K562 (cell line): ENCODE measurements around the gene RBM3. TPM values are rescaled to one million over a fixed set of nuclear protein-coding genes. Genes with fewer than 3 reads are reported as not detected.

ENCODE experiments used
- BRCA1 ChIP-seq, 2 experiments: fragments of 450-650 bp in 1 of 2; sonication (generic) in 1 of 2; formaldehyde crosslinking in 1 of 2; IDR thresholded peaks; 2 replicates each; pipeline versions ENCODE4 v1.5.0 to v1.6.1; 2017 to 2020; ENCODE audit warnings: mild to moderate bottlenecking in 1 of 2, missing genetic modification reagents in 1 of 2
- CBX8 ChIP-seq: fragments of 200-600 bp; sonication (generic); IDR thresholded peaks from 2 replicates; pipeline ENCODE4 v1.6.1; 2012; ENCODE audit warnings: borderline replicate concordance, mixed run types, low read depth, mild to moderate bottlenecking, moderate library complexity, mixed read lengths, low read length, control low read depth, inconsistent platforms; ENCODE audit not compliant: poor library complexity, severe bottlenecking; ENCODE audit errors: extremely low read depth
- NCOA4 ChIP-seq: fragments of 450-650 bp; IDR thresholded peaks from 2 replicates; pipeline ENCODE4 v1.6.1; 2018; ENCODE audit warnings: mild to moderate bottlenecking; ENCODE audit not compliant: partially characterized antibody
- POLR2G ChIP-seq: fragments of 200-400 bp; formaldehyde crosslinking; IDR thresholded peaks from 2 replicates; pipeline ENCODE4 v1.6.1; 2017; ENCODE audit warnings: low read depth, mild to moderate bottlenecking, antibody characterized with exemption, low read length, moderate library complexity
- SREBF2 ChIP-seq: sonication (generic); formaldehyde crosslinking; IDR thresholded peaks from 2 replicates; pipeline ENCODE4 v1.4.0; 2020; ENCODE audit warnings: mild to moderate bottlenecking, missing genetic modification reagents
- TAF1 ChIP-seq: IDR thresholded peaks from 2 replicates; pipeline ENCODE4 v1.6.1; 2011; ENCODE audit warnings: mild to moderate bottlenecking, low read length, moderate library complexity; ENCODE audit not compliant: insufficient read depth, control insufficient read depth, severe bottlenecking; ENCODE audit errors: extremely low read depth
- UBTF ChIP-seq, 2 experiments: IDR thresholded peaks; 2 replicates each; pipeline ENCODE4 v1.6.1; 2012; ENCODE audit warnings: improper control_type of control experiment in 2 of 2, low read depth in 2 of 2, low read length in 2 of 2, borderline replicate concordance in 1 of 2
- USF2 ChIP-seq: sonication (generic); formaldehyde crosslinking; IDR thresholded peaks from 2 replicates; pipeline ENCODE4 v1.5.0; 2020; ENCODE audit warnings: missing genetic modification reagents
- ZNF224 ChIP-seq: sonication (generic); formaldehyde crosslinking; IDR thresholded peaks from 2 replicates; pipeline ENCODE4 v1.8.0; 2022; ENCODE audit warnings: mild to moderate bottlenecking, missing genetic modification reagents
- ZNF384 ChIP-seq: IDR thresholded peaks from 2 replicates; pipeline ENCODE4 v1.6.1; 2012; ENCODE audit warnings: low read depth, low read length, improper control_type of control experiment
- ZNF785 ChIP-seq: fragments of 250-450 bp; sonication (Bioruptor Pico); IDR thresholded peaks from 2 replicates; pipeline ENCODE4 v1.4.0; 2020; ENCODE audit warnings: mild to moderate bottlenecking
- polyA plus RNA-seq, 8 experiments: library from polyadenylated mRNA; depleted of rRNA in 4 of 8; stranded (reverse) in 5 of 8; unstranded in 3 of 8; fragments of >200 nt; fragmentation: Nextera tagmentation in 2 of 8; fragmentation: Illumina TruSeq in 1 of 8; extraction: Ambion mirVana in 2 of 8; extraction: Trizol in 1 of 8; gene quantifications; 2 replicates each; pipeline versions ENCODE4 v1.2.1 to v1.2.3, GENCODE V29; 2011 to 2014; ENCODE audit warnings: inconsistent platforms in 1 of 8, missing spikeins in 1 of 8
- total RNA-seq, 7 experiments: library from RNA; depleted of rRNA in 6 of 7; stranded (reverse); fragments of >200 nt in 6 of 7; fragmentation: Illumina TruSeq in 2 of 7; extraction: Trizol in 2 of 7; gene quantifications; 2 replicates each; pipeline versions ENCODE4 v1.2.1 to v1.2.3, GENCODE V29; 2011 to 2021; ENCODE audit warnings: low replicate concordance in 1 of 7
- TF ChIP-seq, protein P1 (sequence below): fragments of 250-450 bp; sonication (Bioruptor Pico); IDR thresholded peaks from 2 replicates; pipeline ENCODE4 v1.4.0; 2020; ENCODE audit warnings: mild to moderate bottlenecking
- TF ChIP-seq, protein P2 (sequence below): fragments of 250-450 bp; sonication (Bioruptor Pico); IDR thresholded peaks from 2 replicates; pipeline ENCODE4 v1.8.0; 2021; ENCODE audit warnings: moderate library complexity, mild to moderate bottlenecking, inconsistent platforms
- TF ChIP-seq, protein P3 (sequence below): fragments of 250-450 bp; sonication (Bioruptor Pico); IDR thresholded peaks from 2 replicates; pipeline ENCODE4 v1.8.0; 2021; ENCODE audit warnings: mild to moderate bottlenecking, moderate library complexity
- TF ChIP-seq, protein P4 (sequence below): sonication (generic); formaldehyde crosslinking; IDR thresholded peaks from 2 replicates; pipeline ENCODE4 v1.8.1; 2022; ENCODE audit warnings: missing genetic modification reagents

The RBM3 gene
- total and polyA plus RNA-seq, 9 of the 15 experiments (the other 6 are each of a cell fraction or from before 2014, with no cell fraction given), result 70.3 to 272 (median 209) TPM

DNA sequence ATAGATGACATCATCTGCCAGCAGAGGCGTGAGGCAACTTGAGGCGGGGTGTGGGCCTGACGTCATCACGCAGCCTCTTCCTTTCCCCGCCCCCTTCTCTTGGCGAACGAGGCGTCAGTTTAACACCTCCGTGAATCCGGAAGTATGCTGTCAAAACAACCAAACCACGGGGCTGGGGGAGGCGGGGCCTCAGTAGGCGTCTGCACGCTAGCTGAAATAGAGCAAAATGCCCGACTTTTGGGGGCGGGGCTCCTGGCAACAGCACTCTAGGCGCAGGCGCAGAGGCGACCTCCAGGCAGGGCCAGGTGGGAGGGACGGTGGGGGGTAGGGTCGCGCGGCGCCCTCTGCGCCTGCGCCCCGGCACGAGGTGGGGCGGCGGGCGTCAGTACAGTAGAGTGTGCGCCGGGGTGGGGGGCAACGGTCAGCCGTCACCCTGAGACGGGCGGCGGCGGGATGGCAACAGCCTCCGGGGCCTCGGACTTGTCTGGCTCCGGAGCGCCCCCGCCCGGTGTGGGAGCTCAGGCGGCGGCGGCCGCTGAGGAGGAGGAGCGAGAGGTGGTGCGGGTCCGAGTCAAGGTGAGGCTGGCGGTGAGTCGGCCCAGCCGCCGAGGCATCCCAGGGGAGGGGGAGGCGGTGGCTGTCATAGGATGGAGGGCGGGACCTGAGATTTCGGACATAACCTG is 34.8 kb upstream of the RBM3 start, which contains the start of gene TBC1D25 (continued):
- no peak for TF ChIP-seq BRCA1 (IDR thresholded peaks at IDR 0.05)
- no peak for TF ChIP-seq BRCA1 (CRISPR knock-in tag; IDR thresholded peaks at IDR 0.05)
- no peak for TF ChIP-seq UBTF (IDR thresholded peaks at IDR 0.05; ENCODE audit: borderline replicate concordance in 1 of 2, low read depth in 2 of 2, low read length in 2 of 2)
- TF ChIP-seq CBX8, result no peak
- TF ChIP-seq NCOA4, result no peak
- TF ChIP-seq ZNF384, result no peak
- TF ChIP-seq, protein P1, sequence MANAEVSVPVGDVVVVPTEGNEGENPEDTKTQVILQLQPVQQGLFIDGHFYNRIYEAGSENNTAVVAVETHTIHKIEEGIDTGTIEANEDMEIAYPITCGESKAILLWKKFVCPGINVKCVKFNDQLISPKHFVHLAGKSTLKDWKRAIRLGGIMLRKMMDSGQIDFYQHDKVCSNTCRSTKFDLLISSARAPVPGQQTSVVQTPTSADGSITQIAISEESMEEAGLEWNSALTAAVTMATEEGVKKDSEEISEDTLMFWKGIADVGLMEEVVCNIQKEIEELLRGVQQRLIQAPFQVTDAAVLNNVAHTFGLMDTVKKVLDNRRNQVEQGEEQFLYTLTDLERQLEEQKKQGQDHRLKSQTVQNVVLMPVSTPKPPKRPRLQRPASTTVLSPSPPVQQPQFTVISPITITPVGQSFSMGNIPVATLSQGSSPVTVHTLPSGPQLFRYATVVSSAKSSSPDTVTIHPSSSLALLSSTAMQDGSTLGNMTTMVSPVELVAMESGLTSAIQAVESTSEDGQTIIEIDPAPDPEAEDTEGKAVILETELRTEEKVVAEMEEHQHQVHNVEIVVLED, result peak; percentile 79
- TF ChIP-seq, protein P2, sequence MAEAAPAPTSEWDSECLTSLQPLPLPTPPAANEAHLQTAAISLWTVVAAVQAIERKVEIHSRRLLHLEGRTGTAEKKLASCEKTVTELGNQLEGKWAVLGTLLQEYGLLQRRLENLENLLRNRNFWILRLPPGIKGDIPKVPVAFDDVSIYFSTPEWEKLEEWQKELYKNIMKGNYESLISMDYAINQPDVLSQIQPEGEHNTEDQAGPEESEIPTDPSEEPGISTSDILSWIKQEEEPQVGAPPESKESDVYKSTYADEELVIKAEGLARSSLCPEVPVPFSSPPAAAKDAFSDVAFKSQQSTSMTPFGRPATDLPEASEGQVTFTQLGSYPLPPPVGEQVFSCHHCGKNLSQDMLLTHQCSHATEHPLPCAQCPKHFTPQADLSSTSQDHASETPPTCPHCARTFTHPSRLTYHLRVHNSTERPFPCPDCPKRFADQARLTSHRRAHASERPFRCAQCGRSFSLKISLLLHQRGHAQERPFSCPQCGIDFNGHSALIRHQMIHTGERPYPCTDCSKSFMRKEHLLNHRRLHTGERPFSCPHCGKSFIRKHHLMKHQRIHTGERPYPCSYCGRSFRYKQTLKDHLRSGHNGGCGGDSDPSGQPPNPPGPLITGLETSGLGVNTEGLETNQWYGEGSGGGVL, result no peak
- peak; percentile 35; the same call in 1 of the 2 replicates for TF ChIP-seq USF2 (CRISPR knock-in tag)
- TF ChIP-seq, protein P3, sequence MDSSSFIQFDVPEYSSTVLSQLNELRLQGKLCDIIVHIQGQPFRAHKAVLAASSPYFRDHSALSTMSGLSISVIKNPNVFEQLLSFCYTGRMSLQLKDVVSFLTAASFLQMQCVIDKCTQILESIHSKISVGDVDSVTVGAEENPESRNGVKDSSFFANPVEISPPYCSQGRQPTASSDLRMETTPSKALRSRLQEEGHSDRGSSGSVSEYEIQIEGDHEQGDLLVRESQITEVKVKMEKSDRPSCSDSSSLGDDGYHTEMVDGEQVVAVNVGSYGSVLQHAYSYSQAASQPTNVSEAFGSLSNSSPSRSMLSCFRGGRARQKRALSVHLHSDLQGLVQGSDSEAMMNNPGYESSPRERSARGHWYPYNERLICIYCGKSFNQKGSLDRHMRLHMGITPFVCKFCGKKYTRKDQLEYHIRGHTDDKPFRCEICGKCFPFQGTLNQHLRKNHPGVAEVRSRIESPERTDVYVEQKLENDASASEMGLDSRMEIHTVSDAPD (CRISPR knock-in tag), result no peak
- TF ChIP-seq ZNF785, result no peak
- TF ChIP-seq ZNF224 (CRISPR knock-in tag), result no peak
- TF ChIP-seq SREBF2 (CRISPR knock-in tag), result no peak
- TF ChIP-seq, protein P4, sequence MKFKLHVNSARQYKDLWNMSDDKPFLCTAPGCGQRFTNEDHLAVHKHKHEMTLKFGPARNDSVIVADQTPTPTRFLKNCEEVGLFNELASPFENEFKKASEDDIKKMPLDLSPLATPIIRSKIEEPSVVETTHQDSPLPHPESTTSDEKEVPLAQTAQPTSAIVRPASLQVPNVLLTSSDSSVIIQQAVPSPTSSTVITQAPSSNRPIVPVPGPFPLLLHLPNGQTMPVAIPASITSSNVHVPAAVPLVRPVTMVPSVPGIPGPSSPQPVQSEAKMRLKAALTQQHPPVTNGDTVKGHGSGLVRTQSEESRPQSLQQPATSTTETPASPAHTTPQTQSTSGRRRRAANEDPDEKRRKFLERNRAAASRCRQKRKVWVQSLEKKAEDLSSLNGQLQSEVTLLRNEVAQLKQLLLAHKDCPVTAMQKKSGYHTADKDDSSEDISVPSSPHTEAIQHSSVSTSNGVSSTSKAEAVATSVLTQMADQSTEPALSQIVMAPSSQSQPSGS (CRISPR knock-in tag), result peak; percentile 91
- TF ChIP-seq POLR2G, result peak; percentile 81
- no peak for TF ChIP-seq TAF1
